CD14-positive monocyte (primary cell): ENCODE results near the gene PNMA8A. TPM values are rescaled to one million over a fixed set of nuclear protein-coding genes. Genes with fewer than 3 reads are reported as not detected.
A peak's percentile ranks its signal among the peaks of the same experiment; 100 is the strongest.

Experiments used
- DNase-seq, 3 donors: peaks; one replicate each; pipeline ENCODE4 v3.0.0-alpha.2; 2011 to 2022
- H2AFZ ChIP-seq: 2 replicates; pipeline ENCODE4 v1.6.0; 2012; ENCODE audit warnings: mild to moderate bottlenecking, low read depth, low read length, inconsistent platforms; ENCODE audit not compliant: insufficient read depth, poor library complexity, severe bottlenecking
- H3K27ac ChIP-seq, 2 donors: 1 replicate in 1 of 2; 2 replicates in 1 of 2; pipeline ENCODE4 v1.5.1; 2012 to 2013; ENCODE audit warnings: low read length in 2 of 2, control low read depth in 1 of 2, inconsistent platforms in 1 of 2, low read depth in 1 of 2, mild to moderate bottlenecking in 1 of 2
- H3K27me3 ChIP-seq, 2 donors: one replicate each; pipeline versions ENCODE4 v1.6.0 to v1.6.1; 2011 to 2013; ENCODE audit warnings: low read length in 2 of 2; ENCODE audit not compliant: control insufficient read depth in 2 of 2, insufficient read depth in 2 of 2
- H3K36me3 ChIP-seq, 2 donors: replicated peaks in 1 of 2; 1 replicate in 1 of 2; 2 replicates in 1 of 2; pipeline versions ENCODE4 v1.5.1 to v1.6.1; 2012 to 2013; ENCODE audit warnings: low read length in 2 of 2, control low read depth in 1 of 2, inconsistent platforms in 1 of 2, mild to moderate bottlenecking in 1 of 2; ENCODE audit not compliant: insufficient read depth in 2 of 2, control insufficient read depth in 1 of 2
- H3K4me1 ChIP-seq, 2 donors: 1 replicate in 1 of 2; 2 replicates in 1 of 2; pipeline versions ENCODE4 v1.5.1 to v1.6.1; 2012 to 2013; ENCODE audit warnings: low read length in 2 of 2, control low read depth in 1 of 2, inconsistent platforms in 1 of 2, mild to moderate bottlenecking in 1 of 2, moderate library complexity in 1 of 2; ENCODE audit not compliant: insufficient read depth in 2 of 2, control insufficient read depth in 1 of 2
- H3K4me2 ChIP-seq: replicated peaks from 2 replicates; pipeline ENCODE3; 2012; ENCODE audit warnings: low read length, moderate library complexity, mild to moderate bottlenecking; ENCODE audit not compliant: poor library complexity, severe bottlenecking; ENCODE audit errors: extremely low read depth
- H3K4me3 ChIP-seq, 3 experiments: fragments of 200-600 bp in 1 of 3; sonication (generic) in 1 of 3; replicated peaks in 1 of 3; 1 replicate in 2 of 3; 2 replicates in 1 of 3; pipeline ENCODE4 v1.5.1; 2011 to 2013; ENCODE audit warnings: low read length in 3 of 3, mild to moderate bottlenecking in 3 of 3, control low read depth in 2 of 3, low read depth in 2 of 3, inconsistent platforms in 1 of 3, moderate library complexity in 1 of 3
- H3K79me2 ChIP-seq: 2 replicates; pipeline ENCODE4 v1.6.0; 2012; ENCODE audit warnings: mild to moderate bottlenecking, control low read depth, inconsistent platforms, low read length, moderate library complexity; ENCODE audit not compliant: insufficient read depth
- H3K9ac ChIP-seq: 2 replicates; pipeline ENCODE4 v1.6.0; 2017; ENCODE audit warnings: low read length, mild to moderate bottlenecking; ENCODE audit not compliant: insufficient read depth, poor library complexity, severe bottlenecking
- H3K9me3 ChIP-seq, 2 donors: replicated peaks in 1 of 2; 1 replicate in 1 of 2; 2 replicates in 1 of 2; pipeline versions ENCODE4 v1.5.1 to v1.6.1; 2012 to 2013; ENCODE audit warnings: low read length in 2 of 2, control low read depth in 1 of 2; ENCODE audit not compliant: control insufficient read depth in 1 of 2, insufficient read depth in 1 of 2
- H4K20me1 ChIP-seq: 2 replicates; pipeline ENCODE4 v1.6.0; 2012; ENCODE audit warnings: mild to moderate bottlenecking, low read length, control low read depth, moderate library complexity; ENCODE audit not compliant: insufficient read depth
- H3K27ac Mint-ChIP-seq, 7 donors: one replicate each; pipeline ENCODE4 v1.8.0; 2020; ENCODE audit warnings: mild to moderate bottlenecking in 7 of 7, mixed read lengths in 7 of 7, moderate library complexity in 6 of 7, inconsistent platforms in 2 of 7
- H3K27me3 Mint-ChIP-seq, 3 donors: one replicate each; pipeline ENCODE4 v1.8.0; 2021 to 2022; ENCODE audit warnings: low read depth in 3 of 3, mild to moderate bottlenecking in 3 of 3, mixed read lengths in 3 of 3, moderate library complexity in 3 of 3, inconsistent platforms in 1 of 3
- H3K36me3 Mint-ChIP-seq, 2 donors: one replicate each; pipeline ENCODE4 v1.8.0; 2020; ENCODE audit warnings: mixed read lengths in 2 of 2, inconsistent platforms in 1 of 2, mild to moderate bottlenecking in 1 of 2
- H3K4me1 Mint-ChIP-seq: one replicate; pipeline ENCODE4 v1.8.0; 2020; ENCODE audit warnings: mild to moderate bottlenecking, mixed read lengths
- H3K4me3 Mint-ChIP-seq, 2 donors: one replicate each; pipeline ENCODE4 v1.8.0; 2020; ENCODE audit warnings: mild to moderate bottlenecking in 2 of 2, mixed read lengths in 2 of 2, moderate library complexity in 1 of 2
- H3K9me3 Mint-ChIP-seq, 7 donors: one replicate each; pipeline ENCODE4 v1.8.0; 2020 to 2022; ENCODE audit warnings: mixed read lengths in 7 of 7, mild to moderate bottlenecking in 6 of 7, moderate library complexity in 6 of 7, inconsistent platforms in 2 of 7
- WGBS: methylation state at CpG from one replicate; pipeline ENCODE4 v1.1.5; 2013; ENCODE audit warnings: missing lambda C conversion rate; ENCODE audit not compliant: insufficient coverage; 5-methylcytosine and 5-hydroxymethylcytosine counted together
- intact Hi-C, 2 donors: fragments of 100-400 bp; cut with micrococcal nuclease; formaldehyde crosslinking; loops; one replicate each; pipeline versions ENCODE4 v1.15.0 to v1.15.1; 2023
- polyA plus RNA-seq, 3 donors: library from polyadenylated mRNA; depleted of rRNA in 1 of 3; unstranded in 2 of 3; stranded (reverse) in 1 of 3; fragments of 300-500 nt in 2 of 3; fragments of >200 nt in 1 of 3; fragmentation: Illumina TruSeq in 2 of 3; gene quantifications; 1 replicate in 2 of 3; 2 replicates in 1 of 3; pipeline ENCODE4 v1.2.3, GENCODE V29; 2012 to 2021
- TF ChIP-seq, protein P1 (sequence below): fragments of 200-600 bp; IDR thresholded peaks from one replicate; pipeline ENCODE4 v1.8.0; 2022; ENCODE audit warnings: antibody characterized with exemption, mild to moderate bottlenecking

The PNMA8A gene
- polyA plus RNA-seq, 3 donors: not detected

GRCh38 chr19:46446021-46446420 lies 25.3 kb downstream of the PNMA8A start:
- Mint-ChIP-seq H3K9me3 (peaks cover 0 to 12% (median 6%) of the 10 kb centered on the region in 7 donors), H3K27ac (no peak overlapping the region), H3K4me3 (peak overlapping the region in 1 of 2 donors; percentile 17), H3K27me3 (peaks cover 4 to 19% (median 12%) of the 10 kb centered on the region in 3 donors), H3K4me1 (peaks cover 2% of the 10 kb centered on the region), H3K36me3 (no peaks in the 10 kb centered on the region)
- Histone ChIP-seq H3K9me3 (peaks cover 0 to 3% of the 10 kb centered on the region in 2 donors), H2AFZ (no peak overlapping the region), H4K20me1 (no peaks in the 10 kb centered on the region), H3K4me2 (no peak overlapping the region), H3K27ac (no peak overlapping the region), H3K79me2 (no peaks in the 10 kb centered on the region), H3K4me3 (no peak overlapping the region), H3K4me1 (no peaks in the 10 kb centered on the region), H3K36me3 (no peaks in the 10 kb centered on the region), H3K9ac (no peak overlapping the region), H3K27me3 (no peaks in the 10 kb centered on the region)
- 85% methylated on average over 15 of the region's 15 CpGs for whole genome bisulfite sequencing
- TF ChIP-seq, protein P1, sequence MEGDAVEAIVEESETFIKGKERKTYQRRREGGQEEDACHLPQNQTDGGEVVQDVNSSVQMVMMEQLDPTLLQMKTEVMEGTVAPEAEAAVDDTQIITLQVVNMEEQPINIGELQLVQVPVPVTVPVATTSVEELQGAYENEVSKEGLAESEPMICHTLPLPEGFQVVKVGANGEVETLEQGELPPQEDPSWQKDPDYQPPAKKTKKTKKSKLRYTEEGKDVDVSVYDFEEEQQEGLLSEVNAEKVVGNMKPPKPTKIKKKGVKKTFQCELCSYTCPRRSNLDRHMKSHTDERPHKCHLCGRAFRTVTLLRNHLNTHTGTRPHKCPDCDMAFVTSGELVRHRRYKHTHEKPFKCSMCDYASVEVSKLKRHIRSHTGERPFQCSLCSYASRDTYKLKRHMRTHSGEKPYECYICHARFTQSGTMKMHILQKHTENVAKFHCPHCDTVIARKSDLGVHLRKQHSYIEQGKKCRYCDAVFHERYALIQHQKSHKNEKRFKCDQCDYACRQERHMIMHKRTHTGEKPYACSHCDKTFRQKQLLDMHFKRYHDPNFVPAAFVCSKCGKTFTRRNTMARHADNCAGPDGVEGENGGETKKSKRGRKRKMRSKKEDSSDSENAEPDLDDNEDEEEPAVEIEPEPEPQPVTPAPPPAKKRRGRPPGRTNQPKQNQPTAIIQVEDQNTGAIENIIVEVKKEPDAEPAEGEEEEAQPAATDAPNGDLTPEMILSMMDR: no peak
- intact Hi-C loops: no loop called here
- DNase-seq: no peak

- H3K4me1 ChIP-seq: no peaks in the 10 kb centered on the region
- intact Hi-C loops: no loop called here
- no peaks in the 10 kb centered on the region for H4K20me1 ChIP-seq
- H3K9ac ChIP-seq: no peak overlapping the region
- no peak overlapping the region for H3K27ac Mint-ChIP-seq
- H3K27me3 Mint-ChIP-seq: peaks cover 4 to 12% (median 10%) of the 10 kb centered on the region in 3 donors
- no peak overlapping the region for H2AFZ ChIP-seq
- peaks cover 2% of the 10 kb centered on the region for H3K4me1 Mint-ChIP-seq
- H3K27me3 ChIP-seq: no peaks in the 10 kb centered on the region
- 19% methylated on average over 3 of the region's 8 CpGs for WGBS
- TF ChIP-seq, protein P1: no peak
- H3K79me2 ChIP-seq: no peaks in the 10 kb centered on the region
- H3K4me3 ChIP-seq: no peak overlapping the region
- no peaks in the 10 kb centered on the region for H3K36me3 ChIP-seq
- no peaks in the 10 kb centered on the region for H3K36me3 Mint-ChIP-seq
- no peak overlapping the region for H3K4me2 ChIP-seq
- H3K27ac ChIP-seq: no peak overlapping the region
- no peaks in the 10 kb centered on the region for H3K9me3 ChIP-seq
- H3K4me3 Mint-ChIP-seq: no peak overlapping the region
- H3K9me3 Mint-ChIP-seq: peaks cover 0 to 2% (median 0%) of the 10 kb centered on the region in 7 donors
- DNase-seq: no peak
Observed at GRCh38 chr19:46442808-46443450, 28.4 kb downstream of the PNMA8A start.
